ENCODE data around the gene OTOP3. TPM values are rescaled to one million over a fixed set of nuclear protein-coding genes. Genes with fewer than 3 reads are reported as not detected.

OTOP3 gene
- total and polyA plus RNA-seq, 2 of the 4 experiments (the other 2 are of a cell fraction), result not detected

DNA sequence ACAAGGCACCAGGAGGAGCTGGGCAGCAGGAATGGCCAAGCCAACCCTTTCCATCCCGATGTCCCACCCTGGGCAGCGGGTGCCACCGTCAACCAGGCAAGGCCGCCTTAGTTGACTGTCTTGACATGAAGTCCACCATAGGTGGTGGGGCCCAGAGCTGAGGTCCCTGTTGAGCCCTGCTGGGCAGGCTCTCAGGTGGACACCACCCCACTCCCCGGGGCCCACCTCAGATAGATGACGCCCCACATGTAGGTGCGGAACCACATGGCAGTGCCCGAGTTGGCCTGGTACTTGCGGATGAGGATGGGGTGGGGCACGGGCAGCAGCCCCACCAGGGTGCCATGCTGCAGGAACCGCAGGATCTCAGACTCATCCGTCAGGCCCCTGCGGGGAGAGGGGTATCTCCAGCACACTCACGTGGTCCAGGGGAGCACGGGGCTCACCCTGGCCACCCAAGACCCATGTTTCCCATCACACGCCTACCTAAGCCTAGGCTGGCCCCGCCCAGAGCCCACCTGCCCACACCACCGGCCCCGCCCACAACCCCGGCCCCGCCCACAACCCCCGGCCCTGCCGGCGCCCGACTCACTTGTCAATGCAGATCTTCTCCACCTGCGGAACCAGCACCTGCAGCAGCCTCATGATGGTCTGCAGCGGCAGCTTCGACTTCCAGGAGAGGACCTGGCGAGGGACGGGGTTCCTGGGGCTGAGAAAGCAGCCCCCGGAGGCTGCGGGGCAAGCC, 16.2 kb downstream of the OTOP3 start:
- Histone ChIP-seq H3K79me1 (ENCODE audit: low read depth in 1 of 2, low read length in 2 of 2) (no peaks in the 10 kb centered on the region), H3K9me1 (ENCODE audit: insufficient read depth, low read length) (no peaks in the 10 kb centered on the region), H4K8ac (ENCODE audit: low read depth in 2 of 2, low read length in 2 of 2) (no peak overlapping the region), H2AFZ (replicated peaks; ENCODE audit: low read length, poor library complexity) (no peak overlapping the region), H3K23ac (ENCODE audit: low read depth, low read length) (no peak overlapping the region), H2AK9ac (replicated peaks; ENCODE audit: low read depth, low read length, poor library complexity) (no peak overlapping the region), H3K14ac (replicated peaks; ENCODE audit: low read depth, low read length) (no peak overlapping the region), H2BK15ac (ENCODE audit: low read depth, low read length) (no peak overlapping the region), H3K4me2 (ENCODE audit: low read depth, low read length) (no peak overlapping the region), H3K4me3 (ENCODE audit: insufficient read depth, low read depth, low read length) (no peak overlapping the region), H3K9ac (ENCODE audit: low read depth, low read length) (no peak overlapping the region), H3K36me3 (ENCODE audit: control insufficient read depth, insufficient read depth, low read length) (no peaks in the 10 kb centered on the region), H3K56ac (ENCODE audit: extremely low read depth, insufficient read depth, low read length) (no peak overlapping the region), H2BK5ac (ENCODE audit: low read depth, low read length, poor library complexity, severe bottlenecking) (no peak overlapping the region), H3K18ac (ENCODE audit: low read depth, low read length) (no peak overlapping the region), H2BK20ac (ENCODE audit: low read depth, low read length) (no peak overlapping the region), H2AK5ac (ENCODE audit: low read depth, low read length) (no peak overlapping the region), H4K20me1 (ENCODE audit: insufficient read depth, low read length) (no peaks in the 10 kb centered on the region), H3K27me3 (ENCODE audit: control insufficient read depth, insufficient read depth, low read length) (peaks cover 56% of the 10 kb centered on the region), H3K4me1 (ENCODE audit: control insufficient read depth, insufficient read depth, low read length) (no peaks in the 10 kb centered on the region), H4K91ac (ENCODE audit: insufficient read depth, low read depth, low read length) (no peak overlapping the region), H2BK120ac (ENCODE audit: low read depth, low read length) (no peak overlapping the region), H4K5ac (ENCODE audit: low read depth, low read length) (no peak overlapping the region), H3K27ac (ENCODE audit: insufficient read depth, low read length) (no peak overlapping the region), H3K4ac (ENCODE audit: low read depth, low read length) (no peak overlapping the region), H3K9me3 (ENCODE audit: control insufficient read depth, insufficient read depth, low read length) (no peaks in the 10 kb centered on the region)
- BruUV-seq (replicated peaks), result no TSS peak
- DNase-seq, result no peak
- WGBS, 2 experiments (ENCODE audit: extremely low coverage in 2 of 2, insufficient read length in 1 of 2), result 74% methylated on average over 6 of the region's 32 CpGs; no CpG with 5 or more reads in 1 of the 2 experiments
- ATAC-seq (ENCODE audit: low read depth), result no peak
- ChIA-PET CTCF (no interaction called here), POLR2A (ENCODE audit: unreplicated experiment) (no interaction called here)
- intact Hi-C loops (cut with micrococcal nuclease) (no loop called here), in situ Hi-C loops (cut with MboI; ENCODE audit: low sequenced_read_pairs) (loop anchor here (10.0 kb wide), 1 partner anchor 207 kb away; the partner anchor contains the start of gene NHERF1), dilution Hi-C loops (cut with HindIII; ENCODE audit: low sequenced_read_pairs, unreplicated experiment) (no loop called here)
- TF ChIP-seq RCOR1 (IDR thresholded peaks at IDR 0.05; ENCODE audit: insufficient replicate concordance, low read length), result no peak
- no peak for TF ChIP-seq MAZ (IDR thresholded peaks at IDR 0.05; ENCODE audit: borderline replicate concordance, low read depth, low read length)
- TF ChIP-seq ELK1 (IDR thresholded peaks at IDR 0.05; ENCODE audit: borderline replicate concordance, low read depth, low read length), result no peak
- no peak for TF ChIP-seq CEBPB (IDR thresholded peaks at IDR 0.05; ENCODE audit: low read depth, low read length)
- TF ChIP-seq CTCF (conservative IDR thresholded peaks at IDR 0.05; ENCODE audit: low read depth, low read length), result no peak
- no peak for TF ChIP-seq MAFK (IDR thresholded peaks at IDR 0.05; ENCODE audit: low read depth, low read length)
- TF ChIP-seq MXI1 (IDR thresholded peaks at IDR 0.05; ENCODE audit: borderline replicate concordance, low read depth, low read length), result no peak
